DMS79 treated with DMSO at 0.1 percent for 48 hours (cell line): Measurements from ENCODE around the gene CHPT1.

ENCODE experiments used
- DNase-seq: peaks from one replicate; lab custom pipeline; 2025; lab: John Stamatoyannopoulos, UW

Gene CHPT1

DNA sequence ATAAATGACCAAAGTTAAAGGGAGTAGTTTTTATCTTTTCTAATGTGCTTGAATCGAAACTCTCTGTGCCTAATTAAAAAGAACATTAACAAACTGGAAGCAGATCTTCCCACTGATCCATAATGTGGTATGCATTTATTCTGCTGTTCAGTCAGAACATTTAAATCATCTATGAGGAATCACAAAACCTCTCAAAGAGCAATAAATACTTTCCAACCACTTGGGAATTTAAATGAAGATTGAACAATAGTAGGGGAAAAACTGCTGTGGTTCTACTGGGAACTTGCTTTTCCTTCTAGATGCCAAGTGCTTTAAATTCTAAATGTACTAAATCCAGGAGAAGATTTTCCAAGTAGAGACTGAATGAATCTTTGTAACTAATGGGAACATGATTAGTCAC, 12.3 kb upstream of the CHPT1 start:
- DNase-seq, result peak; percentile 74

- no peak for DNase-seq
Measured at GRCh38 chr12:101686176-101686575, 11.3 kb upstream of the CHPT1 start.

DNA sequence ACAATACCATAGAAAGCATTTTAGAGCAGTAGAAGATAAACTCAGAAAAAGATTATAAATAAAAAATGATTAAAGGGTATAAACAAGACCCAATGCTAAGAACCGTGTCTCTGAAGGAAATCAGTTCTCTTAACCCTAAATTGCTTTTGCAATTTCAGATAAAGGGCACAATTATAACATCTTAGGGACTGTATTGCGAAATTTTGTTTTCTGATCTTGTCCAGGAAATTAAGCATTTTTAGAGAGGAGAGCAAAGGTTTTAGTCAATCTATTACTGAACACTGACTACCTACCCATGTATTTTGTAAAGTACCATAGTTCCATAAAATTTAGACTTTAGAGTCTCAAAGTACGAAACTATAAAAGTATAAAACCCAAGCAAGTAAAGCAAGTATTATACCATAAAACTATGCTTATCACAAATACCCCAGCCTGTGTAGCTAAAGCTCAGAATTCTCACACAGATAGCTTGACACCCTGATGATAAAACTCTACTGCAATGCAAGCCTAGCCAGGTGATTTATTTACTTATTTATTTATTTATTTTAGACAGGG, 6.8 kb upstream of the CHPT1 start:
- no peak for DNase-seq

DNA sequence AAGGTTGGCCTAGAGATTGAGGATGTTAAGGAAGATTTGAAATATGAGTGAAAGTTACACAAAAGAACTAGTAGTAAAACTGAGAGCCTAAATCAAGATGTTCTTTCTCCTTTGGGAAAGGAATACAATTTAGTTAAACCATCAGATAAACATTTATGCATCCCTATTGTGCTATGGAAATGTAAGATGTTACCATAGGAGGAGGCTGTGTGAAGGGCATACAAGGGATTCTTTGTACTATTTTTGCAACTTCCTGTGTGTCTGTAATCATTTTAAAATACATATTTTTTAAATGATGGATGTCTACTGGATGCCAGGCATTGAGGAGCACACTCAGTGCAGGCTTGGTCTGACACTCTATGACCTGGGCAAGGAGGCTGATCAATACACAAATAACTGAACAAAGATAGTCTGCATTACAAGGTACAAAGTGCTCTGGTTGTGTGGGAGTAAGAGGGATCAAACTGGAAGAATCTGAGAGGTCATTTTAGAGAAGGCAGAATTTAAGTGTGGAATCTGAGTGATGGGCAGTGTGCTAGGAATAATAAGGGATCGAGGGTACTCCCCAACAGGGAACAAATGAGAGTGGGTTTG, 5.8 kb upstream of the CHPT1 start:
- DNase-seq, result no peak

DNA sequence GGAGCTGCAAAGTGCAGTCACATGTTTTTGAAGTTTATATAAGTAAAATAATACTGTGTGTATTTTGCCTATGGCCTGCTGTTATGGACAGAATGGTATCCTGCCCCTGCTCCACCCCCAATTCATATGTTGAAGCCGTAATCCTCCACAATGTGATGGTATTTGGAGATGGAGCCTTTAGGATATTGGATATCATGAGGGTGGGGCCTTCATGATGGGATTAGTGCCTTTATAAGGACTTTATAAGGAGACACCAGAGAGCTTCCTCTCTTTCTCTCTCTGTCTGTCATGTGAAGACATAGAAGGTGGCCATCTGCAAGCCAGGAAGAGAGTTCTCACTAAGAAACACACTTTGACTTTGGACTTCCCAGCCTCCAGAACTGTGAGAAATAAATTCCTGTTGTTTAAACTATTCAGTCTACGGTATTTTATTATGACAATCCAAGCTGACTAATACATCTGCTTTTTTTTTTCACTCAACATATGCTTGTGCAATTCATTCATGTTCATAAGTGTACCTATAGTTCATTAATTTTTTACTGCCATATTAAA, 3.1 kb upstream of the CHPT1 start:
- DNase-seq, result no peak

DNA sequence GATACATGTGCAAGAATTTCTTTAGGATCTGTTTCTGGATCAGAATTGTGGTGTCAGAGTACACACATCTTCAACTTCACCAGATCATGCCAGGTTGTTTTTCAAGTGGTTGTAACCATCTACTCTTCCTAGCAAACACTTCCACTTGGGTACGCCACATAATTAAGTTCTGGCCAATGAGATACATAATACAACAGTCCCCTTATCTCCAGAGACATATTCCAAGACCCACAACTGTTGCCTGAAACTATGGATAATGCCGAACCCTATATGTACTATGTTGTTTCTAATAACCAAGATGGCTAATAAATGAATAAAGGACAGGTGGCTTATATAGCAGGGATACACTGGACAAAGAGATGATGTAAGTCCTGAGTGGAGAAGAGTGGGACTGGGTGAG, 2.5 kb upstream of the CHPT1 start:
- DNase-seq, result peak; percentile 41

- DNase-seq, result no peak
Measured at GRCh38 chr12:101695706-101696105, 1.7 kb upstream of the CHPT1 start.

DNA sequence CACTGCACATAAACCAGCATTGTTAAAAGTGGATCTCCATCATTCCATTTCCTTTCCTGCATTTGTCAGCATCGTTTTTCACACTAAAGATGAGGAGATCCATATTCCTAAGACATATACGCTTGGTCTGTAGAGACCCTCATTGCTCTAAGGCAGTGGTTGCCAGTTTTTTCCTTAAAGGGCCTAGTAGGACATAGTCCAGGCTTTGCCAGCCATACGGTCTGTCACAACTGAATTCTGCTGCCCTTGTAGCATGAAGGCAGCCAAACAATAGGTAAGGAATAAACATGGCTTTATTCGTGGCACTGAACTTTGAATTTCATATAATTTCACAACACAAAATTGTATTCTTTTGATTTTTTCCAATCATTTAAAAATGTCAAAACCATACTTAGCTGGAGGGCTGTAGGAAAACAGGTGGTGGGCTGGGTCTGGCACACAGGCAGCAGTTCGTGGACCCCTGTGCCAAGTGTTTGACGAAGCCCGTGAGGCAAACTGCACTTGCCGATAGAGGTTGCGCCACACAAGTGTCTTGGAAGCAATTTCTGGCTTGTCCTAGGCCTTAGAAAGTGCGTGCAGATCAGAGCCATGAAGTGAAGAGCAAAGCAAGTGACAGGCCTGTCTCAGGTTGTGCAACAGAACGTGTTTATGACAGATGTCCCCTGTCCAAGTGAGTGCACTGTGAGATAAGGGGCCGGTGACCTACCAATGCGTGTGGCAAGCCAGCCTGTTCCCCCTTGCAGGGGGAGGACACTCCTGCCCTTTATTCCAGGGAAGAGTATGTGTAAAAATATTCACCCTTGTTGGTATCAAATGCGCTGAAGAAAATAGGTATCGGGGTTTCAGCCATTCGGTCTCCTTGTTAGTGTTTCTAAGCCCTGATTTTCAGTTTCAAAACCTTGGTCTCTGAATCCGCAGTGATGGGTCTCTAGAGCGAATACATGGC, 916 bp upstream of the CHPT1 start:
- DNase-seq, result peak; percentile 76

DNA sequence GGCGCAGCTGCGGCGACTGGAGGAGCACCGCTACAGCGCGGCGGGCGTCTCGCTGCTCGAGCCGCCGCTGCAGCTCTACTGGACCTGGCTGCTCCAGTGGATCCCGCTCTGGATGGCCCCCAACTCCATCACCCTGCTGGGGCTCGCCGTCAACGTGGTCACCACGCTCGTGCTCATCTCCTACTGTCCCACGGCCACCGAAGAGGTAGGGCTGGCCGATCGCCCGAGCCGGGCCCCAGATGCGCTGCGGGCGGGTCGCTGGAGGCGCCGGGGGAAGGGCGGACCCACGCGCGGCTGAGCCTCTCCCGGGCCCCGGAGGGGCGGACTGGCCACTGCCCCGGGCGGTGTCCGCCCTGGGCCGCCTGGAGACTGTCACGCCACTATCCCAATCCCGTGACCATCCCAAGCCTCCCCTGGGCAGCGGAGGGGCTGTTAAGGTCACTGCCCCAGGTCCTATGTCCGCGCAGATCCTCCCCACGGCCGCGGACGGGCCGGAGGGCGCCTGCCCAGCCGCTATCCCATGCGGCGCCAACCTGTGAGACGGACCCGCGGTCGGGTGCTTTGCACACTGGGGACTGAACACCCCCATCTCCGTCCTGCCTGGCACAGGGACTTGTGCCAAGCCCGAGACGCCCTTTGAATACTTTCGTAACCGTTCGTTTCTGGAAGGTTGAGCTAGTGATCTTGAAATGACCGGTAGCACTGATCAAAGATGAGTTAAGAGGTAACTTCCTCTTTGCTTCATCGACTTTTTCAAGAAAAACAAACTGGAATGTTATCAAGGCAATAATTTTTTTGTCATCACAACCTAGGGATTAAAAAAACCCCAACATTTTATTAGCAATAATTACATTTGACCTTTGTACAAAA, 725 bp downstream of the CHPT1 start:
- peak; percentile 62 for DNase-seq

- peak; percentile 62 for DNase-seq
Measured at GRCh38 chr12:101698800-101699347, 1.4 kb downstream of the CHPT1 start.

- DNase-seq, result no peak
Measured at GRCh38 chr12:101700299-101700820, 2.9 kb downstream of the CHPT1 start.

DNA sequence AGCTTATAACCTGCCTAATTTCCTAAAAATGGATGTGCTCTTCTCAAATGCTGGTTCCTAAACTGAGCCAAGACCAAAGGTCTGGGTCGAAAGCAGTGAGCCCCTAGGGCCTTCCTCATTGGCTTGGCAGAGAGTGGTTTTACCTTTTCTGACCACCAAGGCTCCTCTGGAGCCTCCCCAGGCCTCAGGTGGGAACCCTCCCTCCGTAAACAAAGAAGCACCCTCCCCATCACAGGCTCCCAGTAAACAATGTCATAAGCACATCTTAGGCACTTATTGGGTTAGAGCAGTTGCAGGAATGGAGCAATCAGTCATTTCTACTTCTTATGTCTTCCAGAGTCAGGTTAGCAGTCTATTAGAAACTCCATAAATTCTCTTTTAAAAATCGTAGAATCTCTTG, 6.0 kb downstream of the CHPT1 start:
- no peak for DNase-seq

GRCh38 chr12:101706403-101706802, 9.0 kb downstream of the CHPT1 start:
- no peak for DNase-seq

DNA sequence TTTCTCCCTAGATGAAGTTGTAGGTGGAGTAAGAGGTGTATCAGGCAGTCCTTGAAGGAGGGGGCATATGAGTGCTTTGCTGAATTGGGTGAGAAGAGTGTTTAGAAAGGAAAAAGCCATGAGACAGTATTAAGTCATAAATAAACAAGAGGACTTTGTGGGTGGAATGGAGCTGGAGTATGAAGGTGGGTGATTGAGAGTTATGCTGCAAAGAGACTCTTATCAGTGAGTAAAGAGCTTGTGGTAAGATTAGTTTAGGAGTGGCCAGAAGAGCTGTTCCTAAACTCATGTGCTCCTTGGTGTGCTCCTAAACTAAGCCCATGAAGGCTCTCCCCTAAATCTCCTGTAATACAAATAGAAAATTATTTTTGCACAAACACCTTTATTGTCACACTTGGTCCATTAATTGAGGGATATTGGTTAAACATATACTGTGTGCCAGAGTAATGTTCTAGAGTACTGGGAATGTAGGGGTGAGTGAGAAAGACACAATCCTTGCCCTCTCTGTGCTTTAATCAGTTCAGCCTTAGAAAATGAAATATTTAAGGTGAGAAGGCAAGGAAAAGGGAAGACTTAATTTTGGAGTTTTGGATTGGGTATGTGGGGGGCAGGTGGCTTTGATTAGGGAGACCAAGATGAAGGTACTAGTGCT, 9.8 kb downstream of the CHPT1 start:
- peak; percentile 87 for DNase-seq

- no peak for DNase-seq
Measured at GRCh38 chr12:101710288-101710687, 12.8 kb downstream of the CHPT1 start.

DNA sequence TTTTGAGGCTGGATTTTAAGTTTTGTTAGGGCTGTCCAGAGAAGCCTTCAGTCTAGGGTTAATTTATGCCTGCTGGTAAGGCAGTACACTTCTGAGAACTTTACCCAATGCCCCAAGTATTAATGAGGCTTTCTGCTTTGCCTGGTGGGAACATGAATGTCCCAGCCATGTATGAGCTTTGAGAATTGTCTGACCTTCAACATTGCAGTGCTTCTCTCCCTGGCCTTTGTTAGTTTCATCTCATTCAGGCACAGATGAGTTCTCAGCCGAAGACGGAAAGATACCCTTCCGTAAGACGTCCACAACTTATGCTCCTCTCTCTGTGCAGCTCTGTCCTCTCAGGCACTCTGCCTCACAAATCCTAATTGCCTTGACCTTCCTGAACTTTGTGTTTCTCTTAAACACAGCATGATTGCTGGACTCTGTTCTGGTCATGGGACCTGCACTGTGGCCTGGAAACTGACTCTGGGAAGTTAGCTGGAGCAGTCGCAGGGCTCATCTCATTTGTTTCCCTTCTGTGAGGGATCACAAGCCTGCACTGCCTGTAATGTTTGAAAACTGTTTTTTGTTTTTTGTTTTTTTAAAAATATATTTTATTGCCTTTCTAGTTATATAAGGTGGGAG, 15.7 kb downstream of the CHPT1 start:
- no peak for DNase-seq

GRCh38 chr12:101713930-101714329, 16.5 kb downstream of the CHPT1 start:
- no peak for DNase-seq

DNA sequence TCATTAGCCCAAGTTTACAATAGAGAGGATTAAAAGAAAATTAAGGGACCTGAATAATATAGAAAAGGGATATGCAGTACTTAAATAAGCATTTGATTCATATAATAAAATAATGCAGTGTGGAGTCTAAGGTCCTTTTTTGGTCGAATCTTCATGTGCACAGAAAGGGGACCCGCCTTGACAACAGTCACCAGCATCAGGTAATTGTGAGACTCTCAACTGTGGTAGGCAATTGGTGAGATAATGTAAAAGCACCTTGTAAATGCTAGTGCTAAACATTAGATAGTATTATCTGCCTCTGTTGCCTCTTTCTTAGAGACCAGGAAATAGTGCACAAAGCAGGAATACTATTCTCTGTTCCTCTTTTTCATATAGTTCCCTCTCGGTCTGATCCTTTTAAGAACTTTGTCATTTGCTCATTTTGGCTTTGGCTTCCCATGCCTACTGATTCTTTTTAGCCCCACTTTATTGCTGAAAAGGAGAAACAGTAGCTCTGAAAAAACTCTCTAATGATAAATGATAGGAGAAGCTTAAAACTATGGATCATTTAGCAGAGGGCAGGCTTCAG, 17.5 kb downstream of the CHPT1 start:
- DNase-seq, result no peak

DNA sequence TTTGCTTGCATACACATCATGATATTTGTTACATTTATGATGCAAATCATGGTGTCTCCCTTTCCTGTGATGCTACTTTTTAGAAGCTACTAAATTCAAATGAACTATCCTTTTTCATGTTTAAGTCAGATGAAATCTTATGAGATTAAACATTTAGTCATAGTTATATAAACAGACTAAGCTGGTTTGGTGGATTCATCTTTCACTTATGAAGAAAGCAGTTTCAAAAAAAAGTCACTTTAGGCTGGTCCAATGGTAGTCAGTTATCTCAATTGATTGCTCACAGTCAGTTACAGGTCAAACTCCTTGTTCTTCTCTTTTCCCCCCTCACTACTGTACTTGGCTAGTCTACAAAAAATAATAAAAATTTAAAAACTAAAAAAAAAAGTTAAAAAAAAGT, 22.1 kb downstream of the CHPT1 start:
- DNase-seq, result no peak

- DNase-seq, result no peak
Measured at GRCh38 chr12:101720118-101720517, 22.7 kb downstream of the CHPT1 start.
